VCaP (cell line): ENCODE measurements around the gene PDZD2.
A peak's percentile ranks its signal among the peaks of the same experiment; 100 is the strongest.

Experiments used
- H3K27ac ChIP-seq: fragments of 450-650 bp; 2 replicates; pipeline ENCODE4 v1.5.1; 2017
- TF ChIP-seq, protein P1 (sequence below): fragments of 450-650 bp; conservative IDR thresholded peaks from 2 replicates; pipeline ENCODE4 v1.5.1; 2017; ENCODE audit warnings: mild to moderate bottlenecking, moderate library complexity

Gene PDZD2

GRCh38 chr5:31824869-31825517 lies 186.1 kb downstream of the PDZD2 start:
- H3K27ac ChIP-seq: peak overlapping the region; percentile 15; the same call in 1 of the 2 replicates

GRCh38 chr5:31825518-31826068 lies 186.7 kb downstream of the PDZD2 start:
- TF ChIP-seq, protein P1, sequence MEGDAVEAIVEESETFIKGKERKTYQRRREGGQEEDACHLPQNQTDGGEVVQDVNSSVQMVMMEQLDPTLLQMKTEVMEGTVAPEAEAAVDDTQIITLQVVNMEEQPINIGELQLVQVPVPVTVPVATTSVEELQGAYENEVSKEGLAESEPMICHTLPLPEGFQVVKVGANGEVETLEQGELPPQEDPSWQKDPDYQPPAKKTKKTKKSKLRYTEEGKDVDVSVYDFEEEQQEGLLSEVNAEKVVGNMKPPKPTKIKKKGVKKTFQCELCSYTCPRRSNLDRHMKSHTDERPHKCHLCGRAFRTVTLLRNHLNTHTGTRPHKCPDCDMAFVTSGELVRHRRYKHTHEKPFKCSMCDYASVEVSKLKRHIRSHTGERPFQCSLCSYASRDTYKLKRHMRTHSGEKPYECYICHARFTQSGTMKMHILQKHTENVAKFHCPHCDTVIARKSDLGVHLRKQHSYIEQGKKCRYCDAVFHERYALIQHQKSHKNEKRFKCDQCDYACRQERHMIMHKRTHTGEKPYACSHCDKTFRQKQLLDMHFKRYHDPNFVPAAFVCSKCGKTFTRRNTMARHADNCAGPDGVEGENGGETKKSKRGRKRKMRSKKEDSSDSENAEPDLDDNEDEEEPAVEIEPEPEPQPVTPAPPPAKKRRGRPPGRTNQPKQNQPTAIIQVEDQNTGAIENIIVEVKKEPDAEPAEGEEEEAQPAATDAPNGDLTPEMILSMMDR: peak; percentile 79
- peak overlapping the region; percentile 34 for H3K27ac ChIP-seq

More at GRCh38 chr5:31824869-31825517, 186.1 kb downstream of the PDZD2 start:
- TF ChIP-seq, protein P1: no peak

- H3K27ac ChIP-seq: no peak overlapping the region
- TF ChIP-seq, protein P1: no peak
Observed at GRCh38 chr5:31827867-31828266, 188.9 kb downstream of the PDZD2 start.

- TF ChIP-seq, protein P1: no peak
- H3K27ac ChIP-seq: no peak overlapping the region
Observed at GRCh38 chr5:31832966-31833365, 194.0 kb downstream of the PDZD2 start.

GRCh38 chr5:31833710-31834109 lies 194.8 kb downstream of the PDZD2 start:
- H3K27ac ChIP-seq: no peak overlapping the region
- TF ChIP-seq, protein P1: no peak

DNA sequence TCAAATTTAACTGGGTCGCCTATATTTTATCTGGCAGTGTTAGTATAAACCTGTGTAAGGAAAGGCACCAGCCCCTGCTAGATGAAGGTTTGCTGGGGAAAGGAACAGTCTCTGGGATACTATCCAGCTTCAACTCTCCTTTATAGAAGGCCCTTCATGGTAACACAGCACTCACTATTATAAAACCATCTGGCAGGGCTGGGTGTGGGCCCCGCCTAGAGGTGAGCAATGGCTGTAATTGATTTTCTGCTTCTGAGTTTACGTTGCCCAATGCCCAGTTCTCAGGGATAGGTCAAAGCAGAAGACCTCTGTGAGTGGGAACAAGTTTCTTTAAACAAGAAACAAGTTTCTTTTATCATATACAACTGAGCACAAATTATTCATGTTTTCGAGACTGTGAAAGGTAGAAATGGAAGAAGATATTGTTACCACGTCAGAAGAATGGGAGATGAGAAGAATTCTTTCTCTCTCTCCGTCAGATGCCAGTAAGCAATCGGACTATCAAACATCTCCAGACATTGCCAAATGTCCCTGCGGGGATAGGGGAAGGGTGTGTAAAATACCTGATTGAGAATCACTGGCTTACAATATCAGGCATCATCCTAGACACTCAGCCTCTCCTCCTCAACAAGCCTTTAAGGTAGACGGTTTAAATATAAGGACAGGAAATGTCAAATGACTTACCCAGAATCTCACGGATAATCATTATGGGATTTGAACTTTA lies 205.9 kb downstream of the PDZD2 start:
- no peak overlapping the region for H3K27ac ChIP-seq
- TF ChIP-seq, protein P1: no peak

- no peak overlapping the region for H3K27ac ChIP-seq
- TF ChIP-seq, protein P1: no peak
Observed at GRCh38 chr5:31845361-31845760, 206.4 kb downstream of the PDZD2 start.
